Epithelial cell of prostate (primary cell): ENCODE results near the gene SERPINB4.
A peak's percentile ranks its signal among the peaks of the same experiment; 100 is the strongest.

Experiments
- DNase-seq: peaks from one replicate; pipeline ENCODE4 v3.0.0-alpha.2; 2011; ENCODE audit warnings: low read depth, low spot score
- H3K27ac ChIP-seq: fragments of 450-650 bp; 2 replicates; pipeline ENCODE4 v1.5.1; 2017; ENCODE audit warnings: mild to moderate bottlenecking

The SERPINB4 gene

DNA sequence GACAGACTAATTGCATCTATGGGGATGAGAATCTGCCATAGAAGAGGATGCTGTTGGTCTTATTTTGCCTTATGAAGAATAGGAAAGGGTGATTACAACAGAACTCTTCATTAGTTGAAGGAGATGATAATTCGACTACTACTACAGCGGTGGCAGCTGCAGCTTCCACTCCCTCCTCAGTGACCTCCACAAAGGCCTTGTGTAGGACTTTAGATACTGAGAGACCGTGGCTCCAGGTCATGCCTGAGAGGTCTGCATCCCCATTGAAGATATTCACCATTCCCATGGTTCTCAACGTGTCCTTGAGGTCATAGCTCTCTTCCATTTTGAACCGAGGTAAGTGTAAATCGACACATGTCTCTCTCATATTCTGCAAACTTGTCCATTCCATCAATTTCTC, 6.4 kb downstream of the SERPINB4 start:
- H3K27ac ChIP-seq, result no peak overlapping the region
- no peak for DNase-seq

GRCh38 chr18:63627819-63628218, 16.2 kb downstream of the SERPINB4 start:
- H3K27ac ChIP-seq, result no peak overlapping the region
- no peak for DNase-seq

GRCh38 chr18:63626431-63626830, 17.6 kb downstream of the SERPINB4 start:
- DNase-seq, result no peak
- no peak overlapping the region for H3K27ac ChIP-seq

GRCh38 chr18:63624863-63625262, 19.2 kb downstream of the SERPINB4 start:
- no peak for DNase-seq
- H3K27ac ChIP-seq, result no peak overlapping the region

DNA sequence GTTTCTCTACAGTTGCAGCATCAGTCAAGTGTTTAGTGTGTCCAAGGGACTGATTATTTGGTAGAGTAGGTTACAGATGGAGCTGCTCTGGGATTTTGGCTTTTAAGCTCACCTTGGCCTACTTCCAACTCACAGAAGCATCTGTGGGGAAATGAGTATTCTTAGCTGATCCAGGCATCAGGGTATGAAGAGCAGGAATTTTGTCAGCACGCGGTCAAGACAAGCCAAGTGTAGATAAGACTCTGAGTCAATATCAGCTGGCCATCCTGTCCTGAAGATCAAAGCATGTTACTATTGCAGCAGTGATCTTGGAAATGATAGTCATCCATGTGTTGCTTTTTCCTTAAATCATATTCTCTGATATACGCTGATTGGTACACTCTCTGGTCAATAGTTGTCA, 24.4 kb downstream of the SERPINB4 start:
- H3K27ac ChIP-seq, result no peak overlapping the region
- DNase-seq, result no peak

- DNase-seq, result no peak
Observed at GRCh38 chr18:63617915-63618234, 26.2 kb downstream of the SERPINB4 start.

GRCh38 chr18:63617049-63617914, 26.8 kb downstream of the SERPINB4 start:
- H3K27ac ChIP-seq, result no peak overlapping the region
- DNase-seq, result no peak

More at GRCh38 chr18:63617915-63618234, 26.2 kb downstream of the SERPINB4 start:
- no peak overlapping the region for H3K27ac ChIP-seq

DNA sequence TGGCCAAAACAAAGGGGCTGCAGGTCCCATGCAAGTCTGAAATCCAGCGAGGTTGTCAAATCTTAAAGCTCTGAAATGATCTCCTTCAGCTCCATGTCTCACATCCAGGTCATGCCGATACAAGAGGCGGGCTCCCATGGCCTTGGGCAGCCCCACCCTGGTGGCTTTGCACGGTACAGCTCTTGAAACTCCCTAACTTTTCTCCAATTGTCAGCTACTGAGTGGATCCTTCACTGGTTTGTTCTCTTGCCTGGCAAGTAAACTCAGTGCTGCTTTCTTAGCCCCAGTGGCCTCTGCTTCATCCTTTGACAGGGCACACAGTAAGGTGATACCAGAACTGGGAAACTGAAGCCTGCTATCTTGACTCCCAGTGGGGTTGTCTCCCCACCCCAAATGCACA, 30.6 kb downstream of the SERPINB4 start:
- no peak for DNase-seq
- H3K27ac ChIP-seq, result no peak overlapping the region

DNA sequence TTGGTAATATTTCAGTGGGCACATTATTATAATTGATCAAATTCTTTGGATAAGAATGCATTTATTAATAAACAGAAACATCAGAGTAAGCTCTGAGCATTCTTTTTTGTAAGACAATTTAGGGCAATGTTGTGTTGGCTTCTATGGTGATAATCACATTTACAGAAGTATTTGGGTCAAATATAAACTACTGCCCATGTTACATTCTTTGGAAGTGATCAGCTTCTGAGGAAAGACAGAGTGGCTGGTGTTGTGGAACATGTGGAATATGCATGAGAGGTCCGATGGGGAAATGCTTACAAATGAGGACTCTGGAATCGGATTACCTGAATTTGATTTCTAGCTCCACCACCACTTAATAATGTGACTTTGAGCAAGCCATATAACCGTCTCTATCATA, 37.5 kb downstream of the SERPINB4 start:
- H3K27ac ChIP-seq, result no peak overlapping the region
- DNase-seq, result no peak

DNA sequence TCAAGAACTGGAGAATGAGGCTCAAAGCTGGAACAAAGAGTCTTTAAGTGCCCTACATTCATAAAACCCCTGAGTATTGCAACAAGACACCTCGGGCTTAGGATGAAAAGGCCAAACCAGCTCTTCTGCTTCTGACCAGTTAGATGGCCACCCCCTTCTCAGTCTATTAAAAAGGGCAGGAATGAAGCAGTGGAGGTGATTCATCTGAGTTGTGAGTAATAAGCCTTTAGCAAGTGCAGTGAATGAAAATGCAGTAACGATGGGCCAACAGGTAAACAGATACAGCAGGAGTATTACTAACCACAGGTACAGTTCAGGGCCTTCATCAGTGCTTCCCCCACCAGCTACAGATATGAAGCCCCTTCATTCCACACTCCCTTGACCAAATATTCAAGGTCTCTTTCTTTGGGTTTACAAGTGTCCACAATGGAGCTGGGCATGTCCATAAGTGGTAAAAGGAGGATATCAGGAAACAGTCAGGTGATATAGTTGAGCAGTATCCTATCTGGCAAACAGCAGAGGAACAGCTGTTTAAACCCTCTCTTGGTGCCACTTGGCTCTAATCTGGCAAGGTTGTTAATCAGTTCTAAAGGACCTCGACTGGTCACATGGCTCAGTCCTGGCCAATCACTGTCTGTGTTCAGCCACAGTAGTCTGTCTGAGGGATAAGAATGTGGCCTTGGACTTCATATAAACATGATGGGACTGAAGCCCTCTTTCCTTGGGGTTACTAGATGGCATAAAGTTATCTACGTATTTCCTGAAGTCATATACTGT, 39.1 kb downstream of the SERPINB4 start:
- DNase-seq, result peak; percentile 97
- peak overlapping the region; percentile 86 for H3K27ac ChIP-seq

DNA sequence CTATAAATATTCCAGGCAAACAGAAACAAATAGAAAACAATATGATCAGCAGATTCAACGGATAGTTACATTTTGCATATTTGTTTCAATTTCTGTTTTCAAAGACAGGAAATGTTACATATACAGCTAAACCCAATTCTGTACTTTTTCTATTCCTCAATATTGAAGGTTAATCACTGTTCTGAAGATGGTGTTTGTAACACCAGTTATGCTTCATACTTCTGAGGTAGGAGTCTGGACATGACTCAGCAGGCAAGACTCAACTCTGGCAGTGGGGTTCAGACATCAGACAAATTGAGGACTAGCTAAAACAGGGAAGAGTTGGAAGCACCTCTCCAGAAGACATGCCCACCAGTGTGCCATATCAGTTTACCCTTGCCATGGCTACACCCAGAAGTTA, 40.3 kb downstream of the SERPINB4 start:
- peak; percentile 59 for DNase-seq
- H3K27ac ChIP-seq, result peak overlapping the region; percentile 86

DNA sequence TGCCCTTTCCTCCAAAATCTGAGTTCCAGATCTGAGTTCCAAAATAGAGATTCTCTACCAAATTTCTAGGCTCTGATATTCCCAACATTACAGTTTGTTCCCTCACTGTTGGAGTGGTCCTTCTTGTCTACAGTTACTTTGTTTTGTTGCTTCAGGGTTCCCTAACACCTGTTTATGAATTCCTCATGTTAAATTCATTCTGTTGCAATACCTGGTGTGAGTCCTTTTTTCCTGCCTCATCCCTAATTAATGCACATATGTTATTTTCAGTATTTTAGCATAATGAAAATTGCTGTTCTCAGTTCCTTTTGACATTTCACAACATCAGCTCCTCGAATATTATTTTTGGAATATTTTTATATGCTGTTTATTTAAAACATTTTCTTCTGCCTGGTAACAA, 40.7 kb downstream of the SERPINB4 start:
- peak overlapping the region; percentile 86 for H3K27ac ChIP-seq
- no peak for DNase-seq

DNA sequence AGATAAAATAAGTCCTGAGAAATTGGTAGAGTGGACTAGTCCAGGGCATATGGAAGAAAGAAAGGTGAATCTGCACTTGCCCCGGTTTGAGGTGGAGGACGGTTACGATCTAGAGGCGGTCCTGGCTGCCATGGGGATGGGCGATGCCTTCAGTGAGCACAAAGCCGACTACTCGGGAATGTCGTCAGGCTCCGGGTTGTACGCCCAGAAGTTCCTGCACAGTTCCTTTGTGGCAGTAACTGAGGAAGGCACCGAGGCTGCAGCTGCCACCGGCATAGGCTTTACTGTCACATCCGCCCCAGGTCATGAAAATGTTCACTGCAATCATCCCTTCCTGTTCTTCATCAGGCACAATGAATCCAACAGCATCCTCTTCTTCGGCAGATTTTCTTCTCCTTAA, 47.1 kb downstream of the SERPINB4 start:
- H3K27ac ChIP-seq, result no peak overlapping the region
- DNase-seq, result no peak

DNA sequence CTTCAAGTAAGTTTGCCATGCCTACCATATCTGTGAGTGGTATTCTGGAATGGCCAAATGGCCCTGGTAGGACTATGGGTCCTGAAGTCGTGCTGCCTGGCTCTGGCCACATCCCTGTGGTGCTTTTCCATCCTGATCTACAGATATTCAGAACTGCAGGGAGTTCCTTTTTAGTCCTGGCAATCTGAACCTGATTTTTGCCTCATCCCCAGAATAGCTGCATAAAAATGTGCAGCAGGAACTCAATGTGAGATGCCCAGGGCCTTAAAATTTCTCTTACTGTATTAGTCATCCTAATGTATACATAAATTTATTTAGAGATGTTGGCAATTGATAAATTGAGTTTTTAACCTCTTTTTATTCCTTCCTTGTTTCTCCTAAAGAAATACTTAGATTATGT, 51.6 kb downstream of the SERPINB4 start:
- no peak for DNase-seq
- H3K27ac ChIP-seq, result no peak overlapping the region

DNA sequence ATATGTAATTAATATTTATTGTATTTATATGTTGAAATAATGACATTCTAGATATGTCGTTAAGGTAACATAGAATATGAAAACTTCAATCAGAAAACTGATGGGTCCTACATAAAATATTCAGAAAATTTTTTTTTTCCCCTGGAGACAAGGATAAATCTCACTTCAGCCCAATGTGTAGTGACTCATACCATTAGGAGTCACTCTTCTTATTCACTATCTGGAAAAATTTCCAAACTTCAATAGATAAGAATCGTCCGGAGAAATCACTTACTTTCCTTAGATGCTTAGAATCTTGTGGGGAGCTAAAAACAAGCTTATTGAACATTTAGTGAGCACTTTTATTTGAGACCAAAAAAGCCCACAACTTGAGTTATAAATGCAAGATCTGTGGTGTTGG, 52.3 kb downstream of the SERPINB4 start:
- no peak overlapping the region for H3K27ac ChIP-seq
- DNase-seq, result no peak

GRCh38 chr18:63590966-63591695, 52.9 kb downstream of the SERPINB4 start:
- no peak overlapping the region for H3K27ac ChIP-seq
- no peak for DNase-seq

- H3K27ac ChIP-seq, result no peak overlapping the region
- no peak for DNase-seq
Observed at GRCh38 chr18:63590373-63590772, 53.7 kb downstream of the SERPINB4 start.

DNA sequence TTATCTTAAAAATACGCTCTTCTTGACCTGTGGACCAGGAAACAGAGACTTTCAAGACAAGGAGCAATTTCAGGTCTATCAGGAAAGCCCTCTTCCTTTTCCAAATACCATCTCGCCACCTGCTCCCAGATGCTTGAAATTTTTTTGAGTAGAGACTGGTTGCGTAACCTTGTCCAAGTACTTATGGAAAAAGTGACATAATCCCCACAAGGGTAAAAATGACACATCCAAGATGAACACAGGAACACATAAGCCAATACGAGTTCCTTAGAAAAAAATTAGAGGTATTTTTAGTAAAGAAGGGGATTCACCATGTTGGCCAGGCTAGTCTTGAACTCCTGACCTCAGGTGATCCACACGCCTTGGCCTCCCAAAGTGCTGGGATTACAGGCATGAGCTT, 55.1 kb downstream of the SERPINB4 start:
- H3K27ac ChIP-seq, result no peak overlapping the region
- DNase-seq, result no peak
